HG03159 (cell line): Measurements from ENCODE around the gene REX1BD.
"Not testable (repeated sequence)": the region's sequence is repeated elsewhere in the genome, so short reads cannot be mapped to it uniquely, and the experiment has no call there.

ENCODE experiments used
- ATAC-seq: cut with Tn5 transposase; IDR thresholded peaks from one replicate; pipeline ENCODE4 v1.9.1; 2021; ENCODE audit warnings: mild to moderate bottlenecking, moderate library complexity; ENCODE audit not compliant: unreplicated experiment

The REX1BD gene

GRCh38 chr19:18600692-18601397, 12.2 kb downstream of the REX1BD start:
- ATAC-seq = not testable (repeated sequence)

GRCh38 chr19:18601875-18602274, 13.3 kb downstream of the REX1BD start:
- ATAC-seq = no peak

GRCh38 chr19:18603255-18603957, 14.8 kb downstream of the REX1BD start:
- no peak for ATAC-seq

- ATAC-seq = no peak
Observed at GRCh38 chr19:18603958-18604819, 15.6 kb downstream of the REX1BD start.

GRCh38 chr19:18604820-18605159, 16.2 kb downstream of the REX1BD start:
- ATAC-seq = no peak

GRCh38 chr19:18605196-18605545, 16.6 kb downstream of the REX1BD start:
- no peak for ATAC-seq

- no peak for ATAC-seq
Observed at GRCh38 chr19:18605546-18606280, 17.1 kb downstream of the REX1BD start.

- ATAC-seq = no peak
Observed at GRCh38 chr19:18606281-18607225, 18.0 kb downstream of the REX1BD start, which contains the start of gene CRLF1. Gene CRLF1, minus strand, starts transcription at chr19:18606799. Its CDS starts 143 bp downstream, at chr19:18606656.

GRCh38 chr19:18607226-18608101, 18.9 kb downstream of the REX1BD start:
- no peak for ATAC-seq

- ATAC-seq = no peak
Observed at GRCh38 chr19:18608102-18608804, 19.7 kb downstream of the REX1BD start.

GRCh38 chr19:18608805-18609716, 20.5 kb downstream of the REX1BD start:
- no peak for ATAC-seq

GRCh38 chr19:18609717-18610051, 21.1 kb downstream of the REX1BD start:
- no peak for ATAC-seq

GRCh38 chr19:18610245-18610555, 21.6 kb downstream of the REX1BD start:
- ATAC-seq = no peak

- ATAC-seq = no peak
Observed at GRCh38 chr19:18610556-18611326, 22.1 kb downstream of the REX1BD start.

- no peak for ATAC-seq
Observed at GRCh38 chr19:18611327-18612050, 22.9 kb downstream of the REX1BD start.
